Gastroesophageal sphincter (tissue), 4 donors: Measurements from ENCODE around the gene SPRR3. TPM values are rescaled to one million over a fixed set of nuclear protein-coding genes. Genes with fewer than 3 reads are reported as not detected.
"Not testable (repeated sequence)": the region's sequence is repeated elsewhere in the genome, so short reads cannot be mapped to it uniquely, and the experiment has no call there.

ENCODE experiments used
- ATAC-seq: fragments of 150-250 bp; one replicate; pipeline ENCODE4 v1.9.1; 2016; ENCODE audit warnings: mild to moderate bottlenecking, moderate library complexity
- H3K27ac ChIP-seq, 4 donors: fragments of 200-600 bp; sonication (generic) in 3 of 4; 1 replicate in 3 of 4; 2 replicates in 1 of 4; pipeline ENCODE4 v1.5.1; 2016 to 2019
- H3K27me3 ChIP-seq: fragments of 200-600 bp; sonication (generic); one replicate; pipeline ENCODE4 v1.5.1; 2019
- H3K36me3 ChIP-seq, 2 donors: fragments of 200-600 bp; sonication (generic); one replicate each; pipeline ENCODE4 v1.5.1; 2019; ENCODE audit warnings: control low read depth in 1 of 2
- H3K4me1 ChIP-seq, 3 donors: fragments of 200-600 bp; sonication (generic); 1 replicate in 2 of 3; 2 replicates in 1 of 3; pipeline ENCODE4 v1.5.1; 2016 to 2019; ENCODE audit warnings: control low read depth in 2 of 3
- H3K4me3 ChIP-seq, 2 donors: fragments of 200-600 bp; sonication (generic); one replicate each; pipeline ENCODE4 v1.5.1; 2019; ENCODE audit warnings: mild to moderate bottlenecking in 1 of 2, moderate library complexity in 1 of 2
- H3K9me3 ChIP-seq, 3 donors: fragments of 200-600 bp; sonication (generic); one replicate each; pipeline ENCODE4 v1.5.1; 2017 to 2019; ENCODE audit warnings: control low read depth in 2 of 3
- EP300 ChIP-seq: sonication (generic); formaldehyde crosslinking; IDR thresholded peaks from one replicate; pipeline ENCODE4 v1.6.1; 2017; ENCODE audit warnings: antibody characterized with exemption, mild to moderate bottlenecking
- POLR2A ChIP-seq, 2 donors: fragments of 450-650 bp; IDR thresholded peaks; one replicate each; pipeline ENCODE4 v1.6.1; 2017; ENCODE audit warnings: antibody characterized with exemption in 2 of 2, mild to moderate bottlenecking in 2 of 2, moderate library complexity in 1 of 2
- POLR2AphosphoS5 ChIP-seq: sonication (generic); formaldehyde crosslinking; IDR thresholded peaks from one replicate; pipeline ENCODE4 v1.6.1; 2017; ENCODE audit warnings: antibody characterized with exemption
- WGBS, 2 donors: methylation state at CpG; one replicate each; pipeline ENCODE4 v1.1.5; 2018; ENCODE audit warnings: low coverage in 1 of 2; 5-methylcytosine and 5-hydroxymethylcytosine counted together
- total RNA-seq, 4 donors: library from RNA; depleted of rRNA; stranded (reverse); fragments of >200 nt; gene quantifications; one replicate each; pipeline ENCODE4 v1.1.0, GENCODE V29; 2016
- TF ChIP-seq, protein P1 (sequence below), 4 experiments: fragments of 200-600 bp in 2 of 4; fragments of 450-650 bp in 2 of 4; sonication (generic) in 1 of 4; IDR thresholded peaks; one replicate each; pipeline ENCODE4 v1.5.1; 2017 to 2019; ENCODE audit warnings: antibody characterized with exemption in 4 of 4, mild to moderate bottlenecking in 2 of 4, moderate library complexity in 2 of 4

The SPRR3 gene
- total RNA-seq, 4 donors from 2014 or later: 5.9 to 291 (median 21.5) TPM

DNA sequence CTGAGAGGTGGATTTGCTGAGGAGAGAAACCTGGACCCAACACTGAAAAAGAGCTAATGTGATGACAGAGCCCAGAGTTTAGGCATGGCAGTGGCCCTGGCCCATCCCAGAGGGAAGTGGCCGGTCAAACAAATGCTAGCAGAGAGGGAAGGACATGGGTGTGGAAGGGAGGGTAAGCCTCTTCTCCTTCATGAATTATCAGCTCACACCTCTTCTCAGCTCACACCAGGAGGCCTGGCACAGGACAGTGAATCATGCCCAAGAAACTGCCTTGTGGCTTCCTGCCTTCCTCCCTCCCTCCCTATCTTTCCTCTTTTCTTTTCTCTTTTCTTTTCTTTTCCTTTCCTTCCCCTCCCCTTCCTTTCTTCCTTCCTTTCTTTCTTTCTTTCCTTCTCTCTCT lies 1.3 kb upstream of the SPRR3 start:
- no peak overlapping the region for H3K27ac ChIP-seq
- TF ChIP-seq EP300: no peak
- TF ChIP-seq, protein P1, sequence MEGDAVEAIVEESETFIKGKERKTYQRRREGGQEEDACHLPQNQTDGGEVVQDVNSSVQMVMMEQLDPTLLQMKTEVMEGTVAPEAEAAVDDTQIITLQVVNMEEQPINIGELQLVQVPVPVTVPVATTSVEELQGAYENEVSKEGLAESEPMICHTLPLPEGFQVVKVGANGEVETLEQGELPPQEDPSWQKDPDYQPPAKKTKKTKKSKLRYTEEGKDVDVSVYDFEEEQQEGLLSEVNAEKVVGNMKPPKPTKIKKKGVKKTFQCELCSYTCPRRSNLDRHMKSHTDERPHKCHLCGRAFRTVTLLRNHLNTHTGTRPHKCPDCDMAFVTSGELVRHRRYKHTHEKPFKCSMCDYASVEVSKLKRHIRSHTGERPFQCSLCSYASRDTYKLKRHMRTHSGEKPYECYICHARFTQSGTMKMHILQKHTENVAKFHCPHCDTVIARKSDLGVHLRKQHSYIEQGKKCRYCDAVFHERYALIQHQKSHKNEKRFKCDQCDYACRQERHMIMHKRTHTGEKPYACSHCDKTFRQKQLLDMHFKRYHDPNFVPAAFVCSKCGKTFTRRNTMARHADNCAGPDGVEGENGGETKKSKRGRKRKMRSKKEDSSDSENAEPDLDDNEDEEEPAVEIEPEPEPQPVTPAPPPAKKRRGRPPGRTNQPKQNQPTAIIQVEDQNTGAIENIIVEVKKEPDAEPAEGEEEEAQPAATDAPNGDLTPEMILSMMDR (IDR thresholded peaks at IDR 0.05): no peak
- no peak for TF ChIP-seq POLR2A (IDR thresholded peaks at IDR 0.05)
- no peak for TF ChIP-seq POLR2AphosphoS5
- H3K4me1 ChIP-seq: no peaks in the 10 kb centered on the region
- no peak for ATAC-seq
- WGBS, 2 donors: 100% methylated on average over 1 of the region's 1 CpG; no CpG with 5 or more reads in 1 of the 2 donors
- peaks cover 0 to 11% (median 0%) of the 10 kb centered on the region in 3 donors for H3K9me3 ChIP-seq
- no peak overlapping the region for H3K4me3 ChIP-seq
- no peaks in the 10 kb centered on the region for H3K27me3 ChIP-seq
- no peaks in the 10 kb centered on the region for H3K36me3 ChIP-seq

DNA sequence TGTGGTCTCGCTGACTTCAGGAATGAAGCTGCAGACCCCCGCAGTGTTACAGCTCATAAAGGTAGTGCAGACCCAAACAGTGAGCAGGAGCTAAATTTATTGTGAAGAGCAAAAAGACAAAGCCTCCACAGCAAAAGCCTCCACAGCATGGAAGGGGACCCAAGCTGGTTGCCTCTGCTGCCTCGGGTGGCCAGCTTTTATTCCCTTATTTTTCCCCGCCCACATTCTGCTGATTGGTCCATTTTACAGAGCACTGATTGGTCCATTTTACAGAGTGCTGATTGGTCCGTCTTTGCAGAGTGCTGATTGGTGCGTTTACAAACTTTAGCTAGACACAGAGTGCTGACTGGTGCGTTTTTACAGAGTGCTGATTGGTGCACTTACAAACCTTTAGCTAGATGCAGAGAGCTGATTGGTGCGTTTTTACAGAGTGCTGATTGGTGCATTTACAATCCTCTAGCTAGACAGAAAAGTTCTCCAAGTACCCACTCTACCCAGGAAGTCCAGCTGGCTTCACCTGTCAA lies 9.7 kb downstream of the SPRR3 start:
- not testable (repeated sequence) for ATAC-seq, H3K9me3 ChIP-seq, H3K4me1 ChIP-seq, H3K36me3 ChIP-seq, H3K4me3 ChIP-seq, H3K27ac ChIP-seq, H3K27me3 ChIP-seq
- WGBS, 2 donors: 73% methylated on average over 5 to 6 of the region's 8 CpGs

DNA sequence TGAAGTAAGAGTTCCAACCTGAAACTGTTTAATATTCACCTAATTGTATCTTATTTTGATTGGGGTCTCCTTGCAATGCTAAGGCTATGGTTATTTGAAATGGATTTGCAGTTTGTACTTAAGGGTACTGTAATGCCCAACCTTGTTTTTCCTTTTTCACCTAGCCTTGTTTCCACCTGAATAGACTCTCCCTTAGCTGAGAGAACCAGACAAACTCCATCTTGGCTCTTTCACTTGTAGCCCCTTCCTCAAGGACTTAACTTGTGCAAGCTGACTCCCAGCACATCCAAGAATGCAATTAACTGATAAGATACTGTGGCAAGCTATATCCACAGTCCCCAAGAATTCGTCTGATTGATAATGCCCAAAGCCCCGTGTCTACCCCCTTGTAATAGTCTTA lies 20.3 kb downstream of the SPRR3 start:
- not testable (repeated sequence) for H3K4me3 ChIP-seq, H3K27me3 ChIP-seq, H3K9me3 ChIP-seq, H3K27ac ChIP-seq, H3K36me3 ChIP-seq, H3K4me1 ChIP-seq, ATAC-seq
- WGBS, 2 donors: 27 to 33% methylated on average over 2 of the region's 2 CpGs

DNA sequence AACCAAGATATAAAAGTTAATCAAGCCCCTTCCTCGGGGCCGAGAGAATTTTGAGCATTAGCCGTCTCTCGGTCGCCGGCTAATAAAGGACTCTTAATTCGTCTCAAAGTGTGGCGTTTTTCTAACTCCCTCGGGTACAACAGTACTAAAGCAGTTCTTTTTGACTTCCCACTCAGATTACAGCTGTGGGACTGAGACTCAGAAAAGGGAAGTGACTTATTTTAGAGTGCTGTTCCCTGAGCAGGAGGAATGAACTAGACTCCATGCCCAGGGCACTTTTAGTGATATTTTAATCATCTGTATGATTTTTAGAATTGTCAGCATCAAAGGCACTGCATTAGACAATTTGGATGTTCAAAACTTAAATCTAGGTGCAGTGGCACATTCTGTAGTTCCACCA lies 20.8 kb downstream of the SPRR3 start:
- not testable (repeated sequence) for H3K4me3 ChIP-seq, H3K27me3 ChIP-seq, H3K36me3 ChIP-seq, ATAC-seq, H3K4me1 ChIP-seq, H3K27ac ChIP-seq, H3K9me3 ChIP-seq
- 12 to 50% methylated on average over 4 to 9 of the region's 9 CpGs for WGBS, 2 donors

DNA sequence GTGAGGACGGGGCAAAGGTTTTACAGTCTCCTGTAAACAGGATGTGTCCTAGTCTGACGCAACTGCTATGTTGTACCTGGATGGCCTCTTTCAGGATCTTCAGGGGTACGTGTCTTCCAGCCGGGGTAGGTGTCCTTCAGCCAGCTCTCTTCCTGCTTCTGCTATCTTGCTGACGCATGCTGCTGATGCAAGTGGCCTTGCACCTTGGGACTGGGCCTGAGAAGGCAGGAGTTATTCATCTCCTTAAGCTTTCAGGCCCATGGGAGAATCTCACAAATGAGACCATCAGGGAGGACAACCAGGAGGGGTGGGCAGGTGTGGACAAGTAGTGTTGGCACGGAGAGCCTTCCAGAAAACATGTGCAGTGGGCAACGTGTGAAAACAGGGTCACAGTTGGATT lies 21.6 kb downstream of the SPRR3 start:
- Histone ChIP-seq H3K36me3 (no peaks in the 10 kb centered on the region), H3K4me3 (no peak overlapping the region), H3K27ac (no peak overlapping the region), H3K27me3 (peaks cover 6% of the 10 kb centered on the region), H3K4me1 (no peaks in the 10 kb centered on the region), H3K9me3 (no peaks in the 10 kb centered on the region)
- WGBS, 2 donors: 83 to 90% methylated on average over 1 to 7 of the region's 7 CpGs
- ATAC-seq: no peak
- TF ChIP-seq, protein P1 (IDR thresholded peaks at IDR 0.05): no peak
- TF ChIP-seq POLR2AphosphoS5: no peak
- no peak for TF ChIP-seq POLR2A (IDR thresholded peaks at IDR 0.05)
- TF ChIP-seq EP300: no peak

DNA sequence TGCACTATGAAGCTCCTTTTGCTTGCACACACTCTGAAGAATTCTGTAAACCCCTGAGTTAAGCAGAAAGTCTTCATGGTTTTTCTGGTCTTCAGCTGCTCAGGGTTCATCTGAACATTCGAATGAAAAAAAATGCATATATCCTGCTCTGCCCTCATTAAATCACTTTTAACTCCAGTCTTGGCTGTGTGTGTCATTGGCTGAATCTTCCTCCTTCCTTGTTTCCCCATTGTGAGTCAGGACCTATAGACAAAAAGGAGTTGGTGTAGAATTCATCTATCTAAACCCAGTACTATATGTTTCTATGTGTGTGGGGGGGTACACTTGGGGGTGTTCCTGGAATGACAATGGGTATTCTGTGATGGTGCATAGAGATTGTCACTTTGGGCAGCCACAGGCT lies 22.9 kb downstream of the SPRR3 start:
- H3K27ac ChIP-seq: no peak overlapping the region
- H3K4me3 ChIP-seq: no peak overlapping the region
- ATAC-seq: no peak
- 89% methylated on average over 1 of the region's 1 CpG; no CpG with 5 or more reads in 1 of the 2 donors for WGBS, 2 donors
- no peaks in the 10 kb centered on the region for H3K27me3 ChIP-seq
- H3K9me3 ChIP-seq: no peaks in the 10 kb centered on the region
- no peaks in the 10 kb centered on the region for H3K36me3 ChIP-seq
- no peaks in the 10 kb centered on the region for H3K4me1 ChIP-seq
- TF ChIP-seq, protein P1 (IDR thresholded peaks at IDR 0.05): no peak
- TF ChIP-seq POLR2AphosphoS5 (no peak), POLR2A (IDR thresholded peaks at IDR 0.05) (no peak), EP300 (no peak)

DNA sequence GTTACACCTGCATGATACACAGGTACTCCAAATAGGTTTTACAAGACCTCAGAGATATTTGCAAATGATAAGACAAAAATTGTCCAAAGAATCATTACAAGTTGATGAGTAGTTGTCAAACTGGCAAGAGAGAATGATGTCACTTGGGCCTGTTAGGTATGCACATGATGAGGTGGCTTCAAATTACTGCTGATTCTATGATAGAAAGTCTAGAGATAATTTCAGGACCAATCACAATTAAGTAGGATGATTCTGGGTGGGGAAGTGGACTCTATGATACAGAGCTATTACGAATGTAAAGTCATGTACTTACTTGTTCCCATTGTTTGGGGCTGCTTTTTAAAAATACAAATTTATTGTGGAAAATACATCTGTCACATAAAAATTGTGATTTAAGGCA lies 24.2 kb downstream of the SPRR3 start:
- Histone ChIP-seq H3K36me3 (no peaks in the 10 kb centered on the region), H3K4me1 (no peaks in the 10 kb centered on the region), H3K27ac (no peak overlapping the region), H3K27me3 (no peaks in the 10 kb centered on the region), H3K4me3 (no peak overlapping the region), H3K9me3 (no peaks in the 10 kb centered on the region)
- ATAC-seq: no peak
- no peak for TF ChIP-seq POLR2AphosphoS5
- no peak for TF ChIP-seq EP300
- TF ChIP-seq, protein P1 (IDR thresholded peaks at IDR 0.05): no peak
- TF ChIP-seq POLR2A (IDR thresholded peaks at IDR 0.05): no peak
- 74 to 85% methylated on average over 1 of the region's 1 CpG for WGBS, 2 donors
